Neural crest cell (in vitro differentiated cells): ENCODE measurements around the gene TMEM236. TPM values are rescaled to one million over a fixed set of nuclear protein-coding genes. Genes with fewer than 3 reads are reported as not detected.

Source experiments
- DNase-seq: peaks from one replicate; pipeline ENCODE4 v3.0.0; 2021; ENCODE audit warnings: low read depth, mixed read lengths, low spot score
- H3K27ac Mint-ChIP-seq: one replicate; pipeline ENCODE4 v1.8.0; 2021; ENCODE audit warnings: mild to moderate bottlenecking, mixed read lengths; ENCODE audit not compliant: unreplicated experiment
- H3K27me3 Mint-ChIP-seq: 2 replicates; pipeline ENCODE4 v1.8.0; 2021; ENCODE audit warnings: low read depth, mild to moderate bottlenecking, mixed read lengths
- H3K36me3 Mint-ChIP-seq: 2 replicates; pipeline ENCODE4 v1.8.0; 2021; ENCODE audit warnings: low read depth, mild to moderate bottlenecking, mixed read lengths
- H3K4me1 Mint-ChIP-seq: 2 replicates; pipeline ENCODE4 v1.8.0; 2021; ENCODE audit warnings: mixed read lengths
- H3K4me3 Mint-ChIP-seq: one replicate; pipeline ENCODE4 v1.8.0; 2021; ENCODE audit warnings: mild to moderate bottlenecking, mixed read lengths
- H3K9me3 Mint-ChIP-seq: 2 replicates; pipeline ENCODE4 v1.8.0; 2021; ENCODE audit warnings: mixed read lengths
- CTCF ChIP-seq: fragments of 200-600 bp; sonication (generic); conservative IDR thresholded peaks from 2 replicates; pipeline ENCODE4 v1.5.0; 2021; ENCODE audit warnings: antibody characterized with exemption, mild to moderate bottlenecking
- total RNA-seq: library from RNA; stranded (reverse); gene quantifications from 2 replicates; pipeline ENCODE4 v1.2.1, GENCODE V29; 2021

Gene TMEM236
- total RNA-seq, 1 donor from 2014 or later = not detected

GRCh38 chr10:17735166-17735941 is 16.6 kb upstream of the TMEM236 start:
- Mint-ChIP-seq H3K4me3 (no peak overlapping the region), H3K4me1 (peaks cover 21% of the 10 kb centered on the region), H3K27ac (peak overlapping the region; percentile 87), H3K27me3 (no peaks in the 10 kb centered on the region), H3K9me3 (peaks cover 2% of the 10 kb centered on the region), H3K36me3 (no peaks in the 10 kb centered on the region)
- TF ChIP-seq CTCF = no peak
- DNase-seq = no peak

GRCh38 chr10:17736223-17736622 is 15.8 kb upstream of the TMEM236 start:
- Mint-ChIP-seq H3K36me3 (no peaks in the 10 kb centered on the region), H3K4me1 (peaks cover 21% of the 10 kb centered on the region), H3K4me3 (no peak overlapping the region), H3K27me3 (no peaks in the 10 kb centered on the region), H3K27ac (peak overlapping the region; percentile 62), H3K9me3 (peaks cover 2% of the 10 kb centered on the region)
- DNase-seq = peak; percentile 11
- peak; percentile 38 for TF ChIP-seq CTCF

GRCh38 chr10:17737027-17737965 is 14.7 kb upstream of the TMEM236 start:
- Mint-ChIP-seq H3K9me3 (peaks cover 2% of the 10 kb centered on the region), H3K27ac (no peak overlapping the region), H3K36me3 (no peaks in the 10 kb centered on the region), H3K27me3 (no peaks in the 10 kb centered on the region), H3K4me1 (peaks cover 21% of the 10 kb centered on the region), H3K4me3 (no peak overlapping the region)
- no peak for DNase-seq
- TF ChIP-seq CTCF = peak; percentile 72

GRCh38 chr10:17740668-17741067 is 11.3 kb upstream of the TMEM236 start:
- no peak for TF ChIP-seq CTCF
- DNase-seq = no peak
- Mint-ChIP-seq H3K27me3 (no peaks in the 10 kb centered on the region), H3K36me3 (no peaks in the 10 kb centered on the region), H3K9me3 (no peaks in the 10 kb centered on the region), H3K4me1 (peaks cover 23% of the 10 kb centered on the region), H3K27ac (no peak overlapping the region), H3K4me3 (no peak overlapping the region)

- Mint-ChIP-seq H3K36me3 (no peaks in the 10 kb centered on the region), H3K4me3 (no peak overlapping the region), H3K4me1 (peaks cover 6% of the 10 kb centered on the region), H3K9me3 (no peaks in the 10 kb centered on the region), H3K27me3 (no peaks in the 10 kb centered on the region), H3K27ac (peak overlapping the region; percentile 22)
- DNase-seq = peak; percentile 70
- peak; percentile 86 for TF ChIP-seq CTCF
Measured at GRCh38 chr10:17742918-17743317, 9.1 kb upstream of the TMEM236 start.
